C4-2B (cell line): Measurements from ENCODE around the gene AFF1.

ENCODE experiments used
- H3K27ac ChIP-seq: fragments of 450-650 bp; 2 replicates; pipeline ENCODE4 v1.5.1; 2017
- CTCF ChIP-seq: fragments of 450-650 bp; conservative IDR thresholded peaks from 2 replicates; pipeline ENCODE4 v1.5.1; 2017; ENCODE audit warnings: mild to moderate bottlenecking
- ZFX ChIP-seq: fragments of 450-650 bp; IDR thresholded peaks from 2 replicates; pipeline ENCODE4 v1.6.1; 2017

Gene AFF1

GRCh38 chr4:87030124-87030523 is 95.3 kb downstream of the AFF1 start:
- no peak overlapping the region for H3K27ac ChIP-seq
- TF ChIP-seq ZFX (no peak), CTCF (no peak)

- TF ChIP-seq CTCF (no peak), ZFX (no peak)
- no peak overlapping the region for H3K27ac ChIP-seq
Observed at GRCh38 chr4:87030755-87031441, 96.1 kb downstream of the AFF1 start.

- no peak overlapping the region for H3K27ac ChIP-seq
- TF ChIP-seq CTCF, result no peak
- no peak for TF ChIP-seq ZFX
Observed at GRCh38 chr4:87031920-87032319, 97.1 kb downstream of the AFF1 start.

- no peak for TF ChIP-seq CTCF
- no peak for TF ChIP-seq ZFX
Observed at GRCh38 chr4:87032884-87033533, 98.2 kb downstream of the AFF1 start.

GRCh38 chr4:87033902-87034301 is 99.1 kb downstream of the AFF1 start:
- no peak overlapping the region for H3K27ac ChIP-seq
- TF ChIP-seq ZFX, result no peak

More at GRCh38 chr4:87032884-87033533, 98.2 kb downstream of the AFF1 start:
- no peak overlapping the region for H3K27ac ChIP-seq

GRCh38 chr4:87034527-87034926 is 99.7 kb downstream of the AFF1 start:
- no peak overlapping the region for H3K27ac ChIP-seq
- TF ChIP-seq ZFX (no peak), CTCF (no peak)

- TF ChIP-seq CTCF (no peak), ZFX (no peak)
- no peak overlapping the region for H3K27ac ChIP-seq
Observed at GRCh38 chr4:87035881-87036509, 101.2 kb downstream of the AFF1 start.
